HepG2 (cell line): ENCODE data around the gene TMEM250.

ENCODE experiments used
- ARHGAP35 ChIP-seq: sonication (generic); formaldehyde crosslinking; IDR thresholded peaks from 2 replicates; pipeline ENCODE4 v1.9.0; 2022; ENCODE audit warnings: mild to moderate bottlenecking, inconsistent platforms, moderate library complexity, missing genetic modification reagents, borderline replicate concordance
- CBFB ChIP-seq: sonication (generic); formaldehyde crosslinking; IDR thresholded peaks from 2 replicates; pipeline ENCODE4 v1.4.0; 2020; ENCODE audit warnings: missing genetic modification reagents
- FOSL1 ChIP-seq: sonication (generic); formaldehyde crosslinking; IDR thresholded peaks from 2 replicates; pipeline ENCODE4 v1.9.0; 2021; ENCODE audit warnings: missing genetic modification reagents, borderline replicate concordance
- GABPA ChIP-seq, 2 experiments: IDR thresholded peaks; 2 replicates each; pipeline ENCODE4 v1.6.1; 2011 to 2016; ENCODE audit warnings: low read depth in 2 of 2, low read length in 1 of 2, missing biosample characterization in 1 of 2, missing genetic modification characterization in 1 of 2
- NCOR1 ChIP-seq: fragments of 200-600 bp; sonication (generic); IDR thresholded peaks from 2 replicates; pipeline ENCODE4 v1.7.0; 2017; ENCODE audit warnings: antibody characterized with exemption, low read length, borderline replicate concordance
- NPAS2 ChIP-seq: sonication (generic); formaldehyde crosslinking; IDR thresholded peaks from 2 replicates; pipeline ENCODE4 v1.8.0; 2022; ENCODE audit warnings: mild to moderate bottlenecking, missing genetic modification reagents, borderline replicate concordance
- RFX5 ChIP-seq: IDR thresholded peaks from 2 replicates; pipeline ENCODE4 v1.6.1; 2011; ENCODE audit warnings: low read depth, low read length, improper control_type of control experiment
- TRIM24 ChIP-seq: sonication (generic); formaldehyde crosslinking; IDR thresholded peaks from 2 replicates; pipeline ENCODE4 v1.8.0; 2022; ENCODE audit warnings: mild to moderate bottlenecking, missing genetic modification reagents
- ZNF143 ChIP-seq: sonication (generic); formaldehyde crosslinking; IDR thresholded peaks from 2 replicates; pipeline ENCODE4 v1.4.0; 2020; ENCODE audit warnings: missing genetic modification reagents
- ZNF549 ChIP-seq: sonication (generic); formaldehyde crosslinking; IDR thresholded peaks from 2 replicates; pipeline ENCODE4 v1.5.0; 2020; ENCODE audit warnings: missing genetic modification reagents
- ZSCAN30 ChIP-seq: sonication (generic); formaldehyde crosslinking; IDR thresholded peaks from 2 replicates; pipeline ENCODE4 v1.5.0; 2020; ENCODE audit warnings: mild to moderate bottlenecking, missing genetic modification reagents
- TF ChIP-seq, protein P1 (sequence below): sonication (generic); formaldehyde crosslinking; IDR thresholded peaks from 2 replicates; pipeline ENCODE4 v1.5.0; 2020; ENCODE audit warnings: mild to moderate bottlenecking, missing genetic modification reagents, borderline replicate concordance

DNA sequence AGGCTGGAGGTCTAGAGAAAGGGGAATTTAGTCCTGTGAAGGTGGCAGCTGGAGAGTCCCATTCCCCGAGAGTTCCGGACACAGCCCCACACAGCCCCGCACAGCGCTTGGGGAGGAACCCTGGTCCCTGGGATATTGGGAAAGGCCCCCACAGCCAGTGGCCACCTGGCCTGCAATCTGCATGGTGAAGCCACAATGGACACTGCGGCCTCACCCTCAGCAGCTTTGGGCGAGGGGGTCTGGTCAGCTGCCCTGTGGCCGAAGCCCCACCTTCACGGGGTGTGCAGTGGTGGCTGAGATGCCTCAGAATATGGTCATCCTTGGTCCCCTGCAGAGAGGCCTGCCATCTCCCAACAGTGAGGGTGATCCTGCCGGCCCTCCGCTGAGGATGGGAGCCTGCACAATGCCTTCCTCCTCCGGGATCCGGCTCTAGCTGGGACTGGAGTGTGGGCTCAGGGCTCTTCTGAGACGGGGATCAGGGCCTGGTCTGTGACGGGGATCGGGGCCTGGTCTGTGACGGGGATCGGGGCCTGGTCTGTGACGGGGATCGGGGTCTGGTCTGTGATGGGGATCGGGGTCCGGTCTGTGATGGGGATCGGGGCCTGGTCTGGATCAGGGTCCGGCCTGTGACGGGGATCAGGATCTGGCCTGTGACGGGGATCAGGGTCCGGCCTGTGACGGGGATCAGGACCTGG, 33.3 kb upstream of the TMEM250 start:
- TF ChIP-seq FOSL1 (no peak), TRIM24 (CRISPR knock-in tag) (no peak), ZSCAN30 (CRISPR knock-in tag) (no peak), NPAS2 (no peak), RFX5 (no peak), GABPA (IDR thresholded peaks at IDR 0.05; ENCODE audit: low read depth, low read length) (no peak), GABPA (CRISPR knock-in tag; IDR thresholded peaks at IDR 0.05; ENCODE audit: low read depth) (no peak), ZNF143 (CRISPR knock-in tag) (no peak), CBFB (no peak), NCOR1 (no peak), ARHGAP35 (CRISPR knock-in tag) (no peak), ZNF549 (no peak)
- TF ChIP-seq, protein P1, sequence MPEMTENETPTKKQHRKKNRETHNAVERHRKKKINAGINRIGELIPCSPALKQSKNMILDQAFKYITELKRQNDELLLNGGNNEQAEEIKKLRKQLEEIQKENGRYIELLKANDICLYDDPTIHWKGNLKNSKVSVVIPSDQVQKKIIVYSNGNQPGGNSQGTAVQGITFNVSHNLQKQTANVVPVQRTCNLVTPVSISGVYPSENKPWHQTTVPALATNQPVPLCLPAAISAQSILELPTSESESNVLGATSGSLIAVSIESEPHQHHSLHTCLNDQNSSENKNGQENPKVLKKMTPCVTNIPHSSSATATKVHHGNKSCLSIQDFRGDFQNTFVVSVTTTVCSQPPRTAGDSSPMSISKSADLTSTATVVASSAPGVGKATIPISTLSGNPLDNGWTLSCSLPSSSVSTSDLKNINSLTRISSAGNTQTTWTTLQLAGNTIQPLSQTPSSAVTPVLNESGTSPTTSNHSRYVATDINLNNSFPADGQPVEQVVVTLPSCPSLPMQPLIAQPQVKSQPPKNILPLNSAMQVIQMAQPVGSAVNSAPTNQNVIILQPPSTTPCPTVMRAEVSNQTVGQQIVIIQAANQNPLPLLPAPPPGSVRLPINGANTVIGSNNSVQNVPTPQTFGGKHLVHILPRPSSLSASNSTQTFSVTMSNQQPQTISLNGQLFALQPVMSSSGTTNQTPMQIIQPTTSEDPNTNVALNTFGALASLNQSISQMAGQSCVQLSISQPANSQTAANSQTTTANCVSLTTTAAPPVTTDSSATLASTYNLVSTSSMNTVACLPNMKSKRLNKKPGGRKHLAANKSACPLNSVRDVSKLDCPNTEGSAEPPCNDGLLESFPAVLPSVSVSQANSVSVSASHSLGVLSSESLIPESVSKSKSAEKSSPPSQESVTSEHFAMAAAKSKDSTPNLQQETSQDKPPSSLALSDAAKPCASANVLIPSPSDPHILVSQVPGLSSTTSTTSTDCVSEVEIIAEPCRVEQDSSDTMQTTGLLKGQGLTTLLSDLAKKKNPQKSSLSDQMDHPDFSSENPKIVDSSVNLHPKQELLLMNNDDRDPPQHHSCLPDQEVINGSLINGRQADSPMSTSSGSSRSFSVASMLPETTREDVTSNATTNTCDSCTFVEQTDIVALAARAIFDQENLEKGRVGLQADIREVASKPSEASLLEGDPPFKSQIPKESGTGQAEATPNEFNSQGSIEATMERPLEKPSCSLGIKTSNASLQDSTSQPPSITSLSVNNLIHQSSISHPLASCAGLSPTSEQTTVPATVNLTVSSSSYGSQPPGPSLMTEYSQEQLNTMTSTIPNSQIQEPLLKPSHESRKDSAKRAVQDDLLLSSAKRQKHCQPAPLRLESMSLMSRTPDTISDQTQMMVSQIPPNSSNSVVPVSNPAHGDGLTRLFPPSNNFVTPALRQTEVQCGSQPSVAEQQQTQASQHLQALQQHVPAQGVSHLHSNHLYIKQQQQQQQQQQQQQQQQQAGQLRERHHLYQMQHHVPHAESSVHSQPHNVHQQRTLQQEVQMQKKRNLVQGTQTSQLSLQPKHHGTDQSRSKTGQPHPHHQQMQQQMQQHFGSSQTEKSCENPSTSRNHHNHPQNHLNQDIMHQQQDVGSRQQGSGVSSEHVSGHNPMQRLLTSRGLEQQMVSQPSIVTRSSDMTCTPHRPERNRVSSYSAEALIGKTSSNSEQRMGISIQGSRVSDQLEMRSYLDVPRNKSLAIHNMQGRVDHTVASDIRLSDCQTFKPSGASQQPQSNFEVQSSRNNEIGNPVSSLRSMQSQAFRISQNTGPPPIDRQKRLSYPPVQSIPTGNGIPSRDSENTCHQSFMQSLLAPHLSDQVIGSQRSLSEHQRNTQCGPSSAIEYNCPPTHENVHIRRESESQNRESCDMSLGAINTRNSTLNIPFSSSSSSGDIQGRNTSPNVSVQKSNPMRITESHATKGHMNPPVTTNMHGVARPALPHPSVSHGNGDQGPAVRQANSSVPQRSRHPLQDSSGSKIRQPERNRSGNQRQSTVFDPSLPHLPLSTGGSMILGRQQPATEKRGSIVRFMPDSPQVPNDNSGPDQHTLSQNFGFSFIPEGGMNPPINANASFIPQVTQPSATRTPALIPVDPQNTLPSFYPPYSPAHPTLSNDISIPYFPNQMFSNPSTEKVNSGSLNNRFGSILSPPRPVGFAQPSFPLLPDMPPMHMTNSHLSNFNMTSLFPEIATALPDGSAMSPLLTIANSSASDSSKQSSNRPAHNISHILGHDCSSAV: no peak
